GM12873 (cell line): ENCODE results near the gene MAPKAP1.

Experiments
- TF ChIP-seq, protein P1 (sequence below): IDR thresholded peaks from 2 replicates; pipeline ENCODE4 v1.5.1; 2012; ENCODE audit warnings: low read depth, mild to moderate bottlenecking, moderate library complexity, low read length, control low read depth; ENCODE audit not compliant: insufficient read depth; ENCODE audit errors: missing control alignments

Gene MAPKAP1

DNA sequence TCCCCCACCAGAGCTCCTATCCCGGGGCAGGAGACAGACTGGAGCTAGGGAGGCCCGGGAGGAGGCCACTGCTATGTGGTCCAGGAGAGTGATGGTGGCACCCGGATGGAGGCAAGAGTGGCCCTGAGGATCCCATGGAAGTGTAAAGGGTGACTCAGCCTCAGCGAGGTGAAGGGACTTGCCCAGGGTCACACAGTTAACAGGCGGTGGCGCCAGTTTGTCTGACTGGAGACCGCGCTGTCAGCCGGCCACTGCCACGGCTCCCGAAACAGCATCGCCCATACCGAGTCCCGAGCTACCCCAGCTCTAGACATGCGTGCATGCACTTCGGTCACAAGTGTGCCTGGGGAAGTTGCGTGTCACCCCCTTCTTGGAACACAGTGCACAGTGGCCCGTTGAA is 279.5 kb downstream of the MAPKAP1 start:
- TF ChIP-seq, protein P1, sequence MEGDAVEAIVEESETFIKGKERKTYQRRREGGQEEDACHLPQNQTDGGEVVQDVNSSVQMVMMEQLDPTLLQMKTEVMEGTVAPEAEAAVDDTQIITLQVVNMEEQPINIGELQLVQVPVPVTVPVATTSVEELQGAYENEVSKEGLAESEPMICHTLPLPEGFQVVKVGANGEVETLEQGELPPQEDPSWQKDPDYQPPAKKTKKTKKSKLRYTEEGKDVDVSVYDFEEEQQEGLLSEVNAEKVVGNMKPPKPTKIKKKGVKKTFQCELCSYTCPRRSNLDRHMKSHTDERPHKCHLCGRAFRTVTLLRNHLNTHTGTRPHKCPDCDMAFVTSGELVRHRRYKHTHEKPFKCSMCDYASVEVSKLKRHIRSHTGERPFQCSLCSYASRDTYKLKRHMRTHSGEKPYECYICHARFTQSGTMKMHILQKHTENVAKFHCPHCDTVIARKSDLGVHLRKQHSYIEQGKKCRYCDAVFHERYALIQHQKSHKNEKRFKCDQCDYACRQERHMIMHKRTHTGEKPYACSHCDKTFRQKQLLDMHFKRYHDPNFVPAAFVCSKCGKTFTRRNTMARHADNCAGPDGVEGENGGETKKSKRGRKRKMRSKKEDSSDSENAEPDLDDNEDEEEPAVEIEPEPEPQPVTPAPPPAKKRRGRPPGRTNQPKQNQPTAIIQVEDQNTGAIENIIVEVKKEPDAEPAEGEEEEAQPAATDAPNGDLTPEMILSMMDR: no peak

DNA sequence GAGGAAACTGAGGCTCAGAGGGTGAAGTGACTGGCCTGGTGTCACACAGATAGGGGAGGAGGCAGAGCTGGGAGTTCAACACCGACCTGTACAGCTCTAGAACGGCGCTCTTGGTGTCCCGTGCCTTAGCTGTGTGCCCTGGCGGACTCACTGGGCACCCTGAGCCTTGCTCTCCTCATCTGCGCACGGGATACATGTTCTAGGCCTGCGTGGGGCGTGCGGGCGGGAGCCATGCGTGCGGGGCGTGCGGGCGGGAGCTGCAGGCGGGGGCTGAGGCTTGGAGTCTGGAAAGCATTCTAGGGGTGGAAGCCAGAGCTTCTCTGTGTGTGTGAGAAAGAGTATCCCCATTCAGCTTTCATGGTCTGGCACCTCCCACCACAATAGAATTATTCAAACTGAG is 280.1 kb downstream of the MAPKAP1 start:
- TF ChIP-seq, protein P1: no peak

DNA sequence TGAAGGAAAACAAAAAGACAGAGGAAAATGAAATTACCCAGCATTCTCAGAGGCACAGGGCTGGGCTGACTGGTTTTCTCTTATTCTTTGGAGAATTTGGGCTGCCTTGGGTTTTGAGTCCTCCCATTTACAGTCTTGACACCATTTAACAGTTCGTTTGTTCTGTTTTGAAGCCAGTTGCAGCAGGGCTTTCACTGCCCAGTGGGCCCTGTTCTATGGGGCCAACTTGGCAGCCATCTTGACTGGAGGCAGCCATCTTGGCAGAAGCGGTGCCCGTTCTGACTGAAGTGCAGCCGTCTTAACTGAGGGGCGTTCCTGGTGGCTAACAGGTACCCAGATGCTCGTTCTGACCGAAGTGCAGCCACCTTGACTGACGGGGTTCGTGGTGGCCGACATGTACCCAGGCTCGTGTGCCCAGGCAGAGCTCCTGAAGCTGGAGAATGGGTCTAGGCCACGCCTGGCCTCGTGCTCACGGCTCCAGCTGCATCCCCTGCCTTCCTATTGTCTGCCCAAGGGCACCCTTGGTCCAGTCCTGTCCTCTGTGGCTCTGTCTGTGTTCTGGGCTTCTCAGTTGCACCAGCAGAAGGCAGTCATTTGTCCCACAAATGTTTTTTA is 281.0 kb downstream of the MAPKAP1 start:
- TF ChIP-seq, protein P1: no peak

DNA sequence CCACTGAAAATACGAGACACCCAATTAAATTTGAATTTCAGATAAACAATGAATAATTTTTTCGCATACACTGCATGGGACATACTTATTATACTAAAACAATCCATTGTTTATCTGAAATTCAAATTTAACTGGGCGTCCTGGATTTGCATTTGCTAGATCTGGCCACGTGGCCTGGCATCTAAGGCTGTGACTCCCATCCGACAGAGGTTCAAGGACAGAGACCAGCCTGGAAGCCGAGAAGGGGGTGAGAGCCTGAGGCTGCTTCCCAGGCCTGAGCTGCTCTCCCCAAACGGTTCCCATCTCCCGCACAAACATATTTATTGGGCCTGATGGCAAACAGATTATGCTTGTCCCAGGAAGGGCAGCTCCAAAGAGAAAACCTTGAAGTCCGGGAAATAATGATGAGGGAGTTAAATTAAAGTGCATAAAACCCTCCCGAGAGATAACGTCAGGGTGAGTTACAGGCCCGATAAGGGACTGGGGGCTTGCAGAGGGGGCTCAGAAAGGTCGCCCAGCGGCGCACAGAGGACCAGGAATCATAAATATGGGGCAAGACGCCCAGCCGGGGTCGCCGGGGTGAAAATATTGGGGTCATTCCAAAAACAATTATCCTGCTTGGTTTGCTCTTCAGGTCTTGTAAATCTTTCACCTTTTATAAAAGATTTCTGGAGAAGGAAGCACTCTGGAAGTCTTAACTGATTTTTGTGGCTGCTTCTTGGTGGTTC is 281.7 kb downstream of the MAPKAP1 start:
- TF ChIP-seq, protein P1: no peak

DNA sequence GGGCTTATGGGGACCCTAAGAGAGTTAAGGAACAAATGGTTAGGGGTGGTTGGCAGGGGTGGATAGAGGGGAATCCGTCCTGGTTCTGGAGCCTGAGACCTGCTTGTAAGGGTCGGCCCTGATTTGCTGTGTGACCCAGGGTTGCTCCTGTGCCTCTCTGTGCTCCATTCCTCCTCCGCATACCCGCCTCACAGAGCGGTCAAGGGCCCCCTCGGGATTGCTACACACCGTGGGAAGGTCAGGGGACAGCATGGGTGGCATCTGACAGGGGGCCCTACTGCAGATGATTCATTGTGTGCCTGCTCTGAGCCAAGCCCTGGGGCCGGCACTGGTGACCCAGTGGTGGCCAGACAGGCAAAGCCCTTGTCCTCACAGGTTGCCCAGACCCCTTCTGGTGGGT is 283.0 kb downstream of the MAPKAP1 start:
- TF ChIP-seq, protein P1: no peak

DNA sequence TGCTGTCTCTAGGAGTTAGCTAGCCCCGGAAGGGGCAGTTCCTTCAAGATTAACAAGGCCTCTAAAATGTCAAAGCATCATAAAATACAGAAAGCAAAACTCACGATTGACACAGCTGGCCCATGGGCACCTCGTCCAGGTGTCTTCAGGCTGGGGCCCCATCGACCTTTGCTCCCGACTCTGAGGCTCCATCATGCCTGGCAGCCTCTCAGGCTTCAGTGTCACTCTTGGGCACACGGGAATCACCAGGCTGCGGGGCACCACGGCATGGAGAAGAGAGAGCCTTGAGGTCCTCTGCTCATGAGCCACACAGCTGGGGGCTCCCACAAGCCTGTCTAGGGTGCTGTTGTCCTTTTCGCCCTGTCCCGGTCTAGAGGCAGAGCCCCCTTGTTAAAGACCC is 284.2 kb downstream of the MAPKAP1 start:
- TF ChIP-seq, protein P1: no peak

DNA sequence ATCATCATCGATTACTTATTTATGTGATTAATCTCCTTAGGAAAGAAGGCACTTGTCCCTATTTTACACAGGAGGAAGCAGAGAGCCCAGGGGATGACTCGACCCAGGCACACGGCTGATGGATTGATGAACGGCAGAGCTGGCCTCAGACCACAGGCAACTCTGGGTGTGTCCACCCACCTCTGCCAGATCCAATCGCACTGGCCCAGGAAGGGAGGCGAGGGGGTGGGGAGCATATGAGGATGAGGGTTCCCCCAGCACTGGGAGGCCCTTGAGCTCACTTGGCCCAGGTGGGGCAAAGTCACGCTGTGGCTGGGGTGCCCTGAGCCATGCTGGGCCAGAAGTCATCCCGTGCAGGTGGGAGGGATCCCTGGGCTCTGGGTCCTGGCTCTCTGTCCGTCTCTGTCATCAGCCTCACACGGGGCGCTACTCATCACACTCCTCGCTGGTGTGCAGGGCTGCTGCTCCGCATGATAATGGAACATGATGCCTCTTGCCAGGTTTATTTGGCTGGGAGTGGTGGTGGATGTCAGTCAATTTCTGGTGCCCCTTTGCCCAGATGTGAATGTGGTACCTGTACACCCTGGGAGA is 285.3 kb downstream of the MAPKAP1 start:
- TF ChIP-seq, protein P1: no peak
